GM12872 (cell line): ENCODE measurements around the gene LUZP1.

ENCODE experiments used
- CTCF ChIP-seq: IDR thresholded peaks from 3 replicates; pipeline ENCODE4 v1.5.1; 2011; ENCODE audit warnings: low read depth, mild to moderate bottlenecking, low read length, moderate library complexity; ENCODE audit not compliant: insufficient read depth

Gene LUZP1

GRCh38 chr1:23099171-23099536 lies 69.5 kb downstream of the LUZP1 start:
- TF ChIP-seq CTCF, result no peak

GRCh38 chr1:23098463-23099170 lies 70.0 kb downstream of the LUZP1 start:
- peak; percentile 96 for TF ChIP-seq CTCF

- TF ChIP-seq CTCF, result no peak
Observed at GRCh38 chr1:23097316-23097715, 71.3 kb downstream of the LUZP1 start.

- no peak for TF ChIP-seq CTCF
Observed at GRCh38 chr1:23092447-23092846, 76.2 kb downstream of the LUZP1 start.

GRCh38 chr1:23091545-23091944 lies 77.1 kb downstream of the LUZP1 start:
- no peak for TF ChIP-seq CTCF

- no peak for TF ChIP-seq CTCF
Observed at GRCh38 chr1:23090056-23090455, 78.6 kb downstream of the LUZP1 start.

- no peak for TF ChIP-seq CTCF
Observed at GRCh38 chr1:23088027-23088426, 80.6 kb downstream of the LUZP1 start.
